HG03439 (cell line): ENCODE measurements around the gene SEMA4C.
A peak's percentile ranks its signal among the peaks of the same experiment; 100 is the strongest.
"Not testable (repeated sequence)": the region's sequence is repeated elsewhere in the genome, so short reads cannot be mapped to it uniquely, and the experiment has no call there.

Experiments used
- ATAC-seq: cut with Tn5 transposase; IDR thresholded peaks from one replicate; pipeline ENCODE4 v1.9.1; 2021; ENCODE audit warnings: mild to moderate bottlenecking, moderate library complexity; ENCODE audit not compliant: unreplicated experiment

The SEMA4C gene

GRCh38 chr2:96866986-96867755 lies 2.7 kb downstream of the SEMA4C start:
- ATAC-seq = no peak

- no peak for ATAC-seq
Observed at GRCh38 chr2:96866586-96866985, 3.3 kb downstream of the SEMA4C start.

GRCh38 chr2:96866149-96866548 lies 3.7 kb downstream of the SEMA4C start:
- ATAC-seq = no peak

GRCh38 chr2:96865654-96866053 lies 4.2 kb downstream of the SEMA4C start:
- no peak for ATAC-seq

GRCh38 chr2:96864343-96865091 lies 5.4 kb downstream of the SEMA4C start:
- no peak for ATAC-seq

- no peak for ATAC-seq
Observed at GRCh38 chr2:96863575-96864342, 6.1 kb downstream of the SEMA4C start.

- not testable (repeated sequence) for ATAC-seq
Observed at GRCh38 chr2:96863056-96863455, 6.8 kb downstream of the SEMA4C start.

- no peak for ATAC-seq
Observed at GRCh38 chr2:96861074-96861473, 8.8 kb downstream of the SEMA4C start.

- ATAC-seq = no peak
Observed at GRCh38 chr2:96860065-96861029, 9.5 kb downstream of the SEMA4C start.

- ATAC-seq = no peak
Observed at GRCh38 chr2:96859681-96860064, 10.2 kb downstream of the SEMA4C start.

- no peak for ATAC-seq
Observed at GRCh38 chr2:96859099-96859649, 10.7 kb downstream of the SEMA4C start.

- peak; percentile 96 for ATAC-seq
Observed at GRCh38 chr2:96857667-96858372, 12.1 kb downstream of the SEMA4C start, which contains the start of gene ANKRD39. TSS of gene ANKRD39 (minus strand) at chr2:96858016. CDS start at chr2:96857987, 29 bp downstream.

GRCh38 chr2:96856776-96857666 lies 12.9 kb downstream of the SEMA4C start:
- peak; percentile 13 for ATAC-seq

GRCh38 chr2:96853321-96853720 lies 16.6 kb downstream of the SEMA4C start:
- ATAC-seq = no peak

GRCh38 chr2:96852667-96853066 lies 17.2 kb downstream of the SEMA4C start:
- no peak for ATAC-seq

- ATAC-seq = no peak
Observed at GRCh38 chr2:96848264-96848663, 21.6 kb downstream of the SEMA4C start.

- ATAC-seq = no peak
Observed at GRCh38 chr2:96847586-96847985, 22.3 kb downstream of the SEMA4C start.

- no peak for ATAC-seq
Observed at GRCh38 chr2:96846825-96847224, 23.1 kb downstream of the SEMA4C start.
